NCI-H82 treated with DMSO at 0.1 percent for 48 hours (cell line): ENCODE data around the gene ARHGAP1.
"Not testable (repeated sequence)": the region's sequence is repeated elsewhere in the genome, so short reads cannot be mapped to it uniquely, and the experiment has no call there.

Experiments used
- DNase-seq: peaks from one replicate; lab custom pipeline; 2025; ENCODE audit not compliant: unreplicated experiment; lab: John Stamatoyannopoulos, UW

The ARHGAP1 gene

DNA sequence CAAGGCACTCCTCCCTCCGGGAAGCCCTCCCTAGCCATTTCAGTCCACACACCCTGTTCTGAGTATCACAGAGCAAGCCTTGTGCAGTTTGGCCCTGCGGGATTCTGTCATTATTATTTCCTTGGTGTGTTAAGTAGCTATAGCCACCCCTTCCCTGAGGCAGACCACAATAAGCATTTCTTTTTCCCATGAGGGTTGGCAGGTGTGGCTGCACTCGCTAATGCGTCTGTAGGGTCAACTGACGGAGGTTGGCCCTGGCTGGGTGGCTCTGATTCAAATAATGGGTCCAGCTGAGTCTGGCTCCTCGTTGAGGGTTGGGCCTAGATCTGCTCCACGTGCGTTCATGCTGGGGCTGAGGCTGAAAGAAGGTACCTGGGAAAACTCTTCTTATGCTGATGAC, 23.7 kb upstream of the ARHGAP1 start:
- no peak for DNase-seq

DNA sequence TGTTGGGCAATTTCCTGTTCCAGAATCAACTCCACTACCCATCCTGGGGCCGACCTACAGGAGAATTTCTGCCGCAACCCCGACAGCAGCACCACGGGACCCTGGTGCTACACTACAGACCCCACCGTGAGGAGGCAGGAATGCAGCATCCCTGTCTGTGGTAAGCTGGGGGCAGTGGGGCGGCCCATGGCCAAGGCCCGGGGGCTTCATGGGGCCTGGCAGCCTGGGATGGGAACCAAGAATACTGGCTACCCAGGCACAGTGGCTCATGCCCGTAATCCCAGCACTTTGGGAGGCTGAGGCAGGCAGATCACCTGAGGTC, 22.9 kb upstream of the ARHGAP1 start:
- DNase-seq = no peak

DNA sequence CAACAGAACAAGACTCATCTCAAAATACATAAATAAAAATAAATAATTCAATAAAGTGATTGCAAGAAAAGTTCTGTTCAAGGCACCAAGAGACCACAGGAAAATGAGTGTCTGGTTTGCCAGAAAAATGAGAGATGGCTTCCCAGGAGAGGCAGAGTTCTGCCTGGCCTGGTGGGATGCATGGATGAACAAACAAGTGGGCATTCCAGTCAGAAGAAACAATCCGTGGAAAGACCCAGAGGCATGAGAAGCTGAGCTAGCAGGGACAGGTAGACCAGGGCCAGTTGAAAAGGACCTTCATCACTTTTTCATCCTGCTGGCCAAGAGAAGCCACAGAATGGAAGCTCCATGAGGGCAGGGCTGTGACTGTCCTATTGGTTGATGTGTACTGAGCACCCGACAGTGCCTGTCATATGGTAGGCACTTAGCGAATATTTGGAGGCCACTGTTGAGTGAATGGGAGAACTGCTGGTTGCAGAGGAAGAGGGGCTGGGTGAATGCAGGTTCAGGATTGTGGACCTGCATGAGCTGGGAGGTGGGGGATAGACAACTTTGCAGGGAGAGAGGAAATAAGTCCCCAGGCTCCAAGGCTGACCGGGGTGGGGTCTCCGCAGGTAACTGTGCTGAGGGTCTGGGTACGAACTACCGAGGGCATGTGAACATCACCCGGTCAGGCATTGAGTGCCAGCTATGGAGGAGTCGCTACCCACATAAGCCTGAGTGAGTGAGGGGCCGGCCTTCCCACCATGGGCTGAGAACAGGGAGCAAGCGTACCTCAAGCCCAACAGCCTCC, 22.3 kb upstream of the ARHGAP1 start:
- DNase-seq = no peak

DNA sequence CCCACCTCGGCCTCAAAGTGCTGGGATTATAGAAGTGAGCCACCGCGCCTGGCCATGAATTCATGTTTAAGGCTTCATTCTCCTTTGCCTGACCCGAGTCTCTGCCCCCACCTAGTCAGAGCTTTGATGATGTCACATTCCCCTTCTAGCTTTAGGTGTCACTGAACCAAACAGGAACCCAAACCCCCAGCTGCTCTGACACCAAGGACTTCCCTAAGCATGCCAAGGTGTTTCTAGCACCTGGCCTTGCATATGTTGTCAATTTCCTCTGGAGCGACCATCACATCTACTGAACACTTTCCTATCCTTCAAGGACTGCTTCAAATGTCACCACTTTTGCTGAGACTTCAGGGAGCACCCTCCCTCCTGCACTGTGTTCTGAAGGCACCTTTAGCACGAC, 20.9 kb upstream of the ARHGAP1 start:
- DNase-seq = no peak

DNA sequence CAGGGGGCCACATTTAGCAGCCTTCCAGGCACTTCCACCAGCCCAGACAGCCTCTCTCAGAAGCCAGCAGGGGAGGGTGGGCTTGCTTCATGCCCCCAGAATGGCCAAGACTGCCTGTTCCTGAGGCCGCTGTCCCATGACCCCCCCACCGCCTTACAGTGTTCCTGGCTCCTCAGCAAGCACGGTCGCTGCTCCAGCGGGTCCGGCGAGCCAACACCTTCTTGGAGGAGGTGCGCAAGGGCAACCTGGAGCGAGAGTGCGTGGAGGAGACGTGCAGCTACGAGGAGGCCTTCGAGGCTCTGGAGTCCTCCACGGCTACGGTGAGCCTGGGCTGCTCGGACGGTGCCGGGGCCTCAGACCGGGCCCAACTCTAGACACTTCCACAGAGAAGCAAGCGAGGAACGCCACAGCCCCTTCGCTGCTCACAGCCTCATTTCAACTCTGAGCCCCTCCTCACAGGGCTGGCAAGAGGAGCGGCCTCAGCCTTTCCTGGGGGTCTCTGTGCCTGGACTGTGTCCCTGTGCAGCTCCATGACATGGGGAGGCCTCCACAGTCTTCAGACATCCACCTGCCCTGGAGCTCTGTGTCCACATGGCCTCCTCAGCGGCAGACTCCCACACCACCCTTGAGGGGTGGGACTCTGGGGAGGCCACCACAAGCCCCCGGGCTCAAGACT, 19.3 kb upstream of the ARHGAP1 start:
- no peak for DNase-seq

DNA sequence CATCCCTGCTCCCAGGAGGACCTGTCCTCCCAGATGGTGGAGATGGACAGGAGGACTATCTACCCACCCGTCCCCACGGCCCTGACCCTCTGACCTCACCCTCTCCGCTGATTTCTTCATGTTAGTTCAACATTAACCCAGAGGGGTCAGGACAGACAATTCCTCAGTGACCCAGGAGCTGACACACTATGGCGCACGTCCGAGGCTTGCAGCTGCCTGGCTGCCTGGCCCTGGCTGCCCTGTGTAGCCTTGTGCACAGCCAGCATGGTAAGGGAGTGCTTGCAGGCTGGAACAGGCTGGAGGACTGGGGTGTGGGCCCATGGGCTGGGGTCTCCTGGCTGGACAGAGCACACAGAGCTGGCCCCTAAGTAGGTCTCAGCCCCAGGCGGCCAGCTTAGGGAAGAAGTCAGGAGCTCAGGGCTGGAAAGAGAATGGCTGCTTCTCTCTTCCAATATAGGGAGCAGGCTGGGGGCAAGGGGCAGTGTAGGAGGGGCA, 18.7 kb upstream of the ARHGAP1 start, which contains the start of gene F2:
F2 (plus strand) TSS at position 166 of the 495 bp plus-strand sequence; CDS start at position 189, 23 bp downstream.
- no peak for DNase-seq

DNA sequence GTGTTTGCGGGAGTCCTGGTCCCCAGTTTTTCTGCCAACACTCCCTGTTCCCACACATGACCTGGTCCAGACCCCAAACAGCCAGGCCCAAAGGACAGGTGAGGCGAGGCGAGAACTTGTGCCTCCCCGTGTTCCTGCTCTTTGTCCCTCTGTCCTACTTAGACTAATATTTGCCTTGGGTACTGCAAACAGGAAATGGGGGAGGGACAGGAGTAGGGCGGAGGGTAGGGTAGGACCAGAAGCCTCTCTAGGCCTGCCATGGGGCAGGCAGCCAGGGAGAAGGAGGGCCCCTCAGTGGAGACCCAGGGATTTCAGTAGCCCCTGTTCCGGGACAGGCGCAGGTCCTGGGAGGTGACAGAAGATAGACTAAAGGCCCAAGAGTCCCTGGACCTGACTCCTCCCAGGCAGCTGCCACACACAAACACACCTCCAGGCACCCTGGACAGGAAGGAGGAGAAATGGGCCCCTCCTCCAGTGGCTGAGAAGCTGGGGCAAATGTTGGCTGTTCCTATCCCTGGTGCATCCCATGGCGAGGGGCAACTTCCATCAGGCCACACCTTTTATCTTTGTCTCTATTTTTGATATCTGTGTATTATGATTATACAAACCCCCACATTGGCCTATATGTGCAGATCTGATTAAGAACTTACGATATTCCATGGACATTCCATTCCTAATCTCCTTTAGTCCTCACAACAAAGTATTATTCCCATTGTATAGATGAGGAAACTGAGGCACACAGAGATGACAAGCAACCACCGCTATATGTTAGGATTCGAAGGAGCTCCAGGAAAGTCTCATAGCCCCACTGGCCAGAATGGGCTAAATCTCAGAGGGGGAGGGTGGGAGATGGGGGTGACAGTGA, 18.0 kb upstream of the ARHGAP1 start:
- no peak for DNase-seq

DNA sequence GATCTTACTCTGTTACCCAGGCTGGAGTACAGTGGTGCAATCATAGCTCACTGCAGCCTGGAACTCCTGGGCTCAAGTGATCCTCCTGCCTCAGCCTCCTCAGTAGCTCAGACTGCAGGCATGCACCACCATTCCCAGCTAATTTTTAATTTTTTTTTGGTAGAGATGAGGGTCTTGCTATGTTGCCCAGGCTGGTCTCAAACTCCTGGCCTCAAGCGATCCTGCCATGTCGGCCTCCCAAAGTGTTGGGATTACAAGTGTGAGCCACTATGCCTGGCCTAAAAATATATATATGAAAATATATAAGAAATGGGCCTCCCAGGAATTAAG, 17.4 kb upstream of the ARHGAP1 start:
- DNase-seq = not testable (repeated sequence)

DNA sequence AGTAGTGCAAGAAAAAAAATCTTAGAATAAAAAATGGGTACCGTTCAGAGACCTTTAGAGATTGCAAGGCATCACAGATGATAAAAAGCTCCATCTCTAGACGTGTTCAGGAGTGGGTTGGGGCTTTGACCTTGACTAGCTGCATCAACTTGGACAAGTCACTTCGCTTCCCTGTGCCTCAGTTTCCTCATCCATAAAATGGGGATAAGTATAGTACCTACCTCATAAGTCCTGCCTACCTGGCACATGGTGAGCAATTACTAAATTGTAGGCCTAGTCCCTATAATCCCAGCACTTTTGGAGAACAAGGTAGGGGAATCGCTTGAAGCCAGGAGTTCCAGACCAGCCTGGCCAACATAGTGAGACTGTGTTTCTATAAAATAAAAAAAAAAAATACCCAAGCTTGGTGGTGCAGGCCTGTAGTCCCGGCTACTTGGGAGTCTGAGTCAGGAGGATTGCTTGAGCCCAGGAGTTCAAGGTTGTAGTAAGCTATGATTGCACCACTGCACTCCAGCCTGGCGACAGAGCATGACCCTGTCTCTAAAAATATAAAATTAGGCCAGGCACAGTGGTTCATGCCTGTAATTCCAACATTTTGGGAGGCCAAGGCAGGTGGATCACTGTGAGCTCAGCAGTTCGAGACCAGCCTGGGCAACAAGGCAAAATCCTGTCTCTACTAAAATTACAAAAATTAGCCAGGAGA, 12.6 kb upstream of the ARHGAP1 start:
- DNase-seq = no peak

DNA sequence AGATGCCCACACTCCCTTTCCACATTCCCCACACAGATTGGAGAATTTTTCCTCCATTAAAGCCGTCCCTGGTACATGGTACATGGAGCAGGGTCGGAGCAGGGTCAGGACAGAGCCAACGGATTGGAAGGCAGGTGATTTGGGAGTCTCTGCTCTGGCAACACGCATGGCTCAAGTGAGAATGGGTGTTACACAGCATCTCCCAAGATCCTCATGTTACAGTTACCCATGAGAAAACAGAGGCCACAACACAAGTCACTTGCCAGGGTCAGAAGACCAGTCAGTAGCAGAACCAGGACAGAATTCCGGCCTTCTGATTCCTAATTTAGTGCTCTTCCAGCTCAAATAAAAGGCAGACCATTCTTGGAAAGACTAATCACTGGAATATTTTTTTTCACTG, 10.9 kb upstream of the ARHGAP1 start:
- DNase-seq = no peak

DNA sequence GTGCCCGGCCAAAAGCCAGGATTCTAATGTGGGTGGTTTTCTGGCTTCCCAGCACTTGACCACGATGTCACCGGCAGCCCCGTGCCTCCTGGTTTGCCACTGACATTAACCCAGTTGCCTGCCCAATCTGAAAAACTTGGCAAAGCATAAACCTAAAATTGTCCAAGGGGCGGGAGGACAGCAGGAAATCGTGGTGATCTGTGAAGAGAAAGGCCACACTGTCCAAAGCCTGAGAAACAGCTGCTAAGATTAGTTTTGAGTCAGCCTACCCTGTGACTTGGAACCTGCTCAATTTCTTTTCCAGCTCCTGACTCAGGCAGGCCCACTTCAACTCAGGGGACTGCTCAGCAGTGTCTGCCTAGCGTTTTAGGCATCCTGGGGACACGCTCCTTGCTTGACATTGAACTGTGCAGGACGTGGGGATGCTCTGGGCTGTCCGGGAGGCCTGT, 10.4 kb upstream of the ARHGAP1 start:
- no peak for DNase-seq

DNA sequence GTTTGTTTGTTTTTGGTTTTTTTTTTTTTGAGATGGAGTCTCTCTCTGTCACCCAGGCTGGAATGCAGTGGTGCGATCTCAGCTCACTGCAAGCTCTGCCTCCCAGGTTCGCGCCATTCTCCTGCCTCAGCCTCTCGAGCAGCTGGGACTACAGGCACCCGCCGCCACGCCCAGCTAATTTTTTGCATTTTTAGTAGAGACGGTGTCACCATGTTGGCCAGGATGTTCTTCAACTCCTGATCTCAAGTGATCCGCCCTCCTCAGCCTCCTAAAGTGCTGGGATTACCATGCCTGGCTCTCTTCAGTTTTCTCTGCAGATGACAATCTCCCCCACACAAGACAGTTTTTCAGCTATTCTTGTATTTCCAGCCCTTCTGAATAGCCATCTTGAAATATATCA, 8.9 kb upstream of the ARHGAP1 start:
- not testable (repeated sequence) for DNase-seq

DNA sequence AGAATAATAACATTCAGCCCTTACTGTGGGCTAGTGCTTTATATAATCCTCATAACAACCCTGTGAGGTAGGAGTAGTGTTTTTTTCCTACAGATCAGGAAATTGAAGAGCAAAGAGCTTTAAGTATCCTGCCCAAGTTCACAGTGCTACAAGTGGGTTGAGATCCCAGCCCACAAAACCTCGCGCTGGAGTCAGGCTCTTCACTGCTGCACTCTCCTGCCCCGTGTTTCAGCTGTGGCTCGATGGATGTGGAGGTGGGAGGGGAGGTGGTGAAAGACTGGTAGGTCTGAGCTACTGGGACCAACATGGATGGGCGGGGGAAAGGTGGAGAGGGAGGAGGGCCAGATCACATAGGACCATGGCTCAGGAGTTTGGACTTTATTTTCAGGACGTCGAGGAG, 6.5 kb upstream of the ARHGAP1 start:
- no peak for DNase-seq

DNA sequence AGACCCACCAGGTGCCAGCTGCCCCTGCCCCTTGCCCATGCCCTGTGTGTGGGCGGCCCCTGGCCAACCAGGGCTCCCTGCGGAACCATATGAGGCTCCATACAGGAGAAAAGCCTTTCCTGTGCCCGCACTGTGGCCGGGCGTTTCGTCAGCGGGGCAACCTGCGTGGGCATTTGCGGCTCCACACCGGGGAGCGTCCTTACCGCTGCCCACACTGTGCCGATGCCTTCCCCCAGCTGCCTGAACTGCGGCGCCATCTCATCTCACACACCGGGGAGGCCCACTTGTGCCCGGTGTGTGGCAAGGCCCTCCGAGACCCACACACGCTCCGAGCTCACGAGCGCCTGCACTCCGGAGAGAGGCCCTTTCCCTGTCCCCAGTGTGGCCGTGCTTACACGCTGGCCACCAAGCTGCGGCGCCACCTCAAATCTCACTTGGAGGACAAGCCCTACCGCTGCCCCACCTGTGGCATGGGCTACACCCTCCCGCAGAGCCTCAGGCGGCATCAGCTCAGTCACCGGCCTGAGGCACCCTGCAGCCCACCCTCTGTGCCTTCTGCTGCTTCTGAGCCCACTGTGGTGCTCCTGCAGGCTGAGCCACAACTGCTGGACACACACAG, 4.8 kb upstream of the ARHGAP1 start:
- no peak for DNase-seq

DNA sequence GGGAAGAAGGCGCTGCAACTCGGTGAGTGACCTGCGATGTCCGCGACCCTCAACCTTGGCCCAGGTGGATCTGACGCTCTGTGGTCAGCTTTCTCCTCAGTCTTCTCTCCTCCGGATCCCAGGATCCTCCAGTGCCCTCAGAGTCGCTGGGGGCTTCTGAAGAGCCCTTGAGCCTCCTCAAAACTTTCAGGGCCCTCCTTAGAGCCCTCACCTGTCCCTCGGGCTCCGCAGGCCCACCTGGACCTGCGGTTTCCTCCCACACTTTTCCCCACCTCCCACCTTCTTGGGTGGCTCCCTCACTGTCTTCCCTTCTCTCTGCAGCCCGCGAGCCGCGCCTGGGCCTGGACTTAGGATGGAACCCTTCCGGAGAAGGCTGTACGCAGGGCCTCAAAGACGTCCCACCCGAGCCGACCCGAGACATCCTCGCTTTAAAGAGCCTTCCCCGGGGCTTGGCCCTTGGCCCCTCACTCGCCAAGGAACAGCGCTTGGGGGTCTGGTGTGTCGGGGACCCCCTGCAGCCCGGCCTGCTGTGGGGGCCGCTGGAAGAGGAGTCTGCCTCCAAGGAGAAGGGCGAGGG, 747 bp upstream of the ARHGAP1 start:
- DNase-seq = no peak

DNA sequence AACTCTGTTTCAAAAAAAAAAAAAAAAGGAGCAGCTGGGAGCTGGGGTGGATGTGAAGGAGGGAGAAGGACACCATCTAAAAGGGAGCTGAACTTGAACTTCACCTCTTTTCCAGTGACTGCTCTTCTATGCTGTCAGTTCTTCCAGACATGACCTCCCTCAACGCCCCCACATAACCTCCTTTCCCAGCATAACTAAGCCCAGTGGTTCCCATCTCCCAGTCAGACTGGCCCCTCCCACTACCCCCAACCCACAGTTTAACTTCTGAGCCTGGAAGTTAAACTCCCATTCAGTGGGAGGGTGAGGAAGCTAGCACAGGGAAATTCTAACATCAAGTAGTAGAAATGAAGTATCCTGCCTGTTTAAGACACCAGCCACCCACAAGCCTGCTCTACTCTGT, 1.8 kb downstream of the ARHGAP1 start:
- DNase-seq = no peak

DNA sequence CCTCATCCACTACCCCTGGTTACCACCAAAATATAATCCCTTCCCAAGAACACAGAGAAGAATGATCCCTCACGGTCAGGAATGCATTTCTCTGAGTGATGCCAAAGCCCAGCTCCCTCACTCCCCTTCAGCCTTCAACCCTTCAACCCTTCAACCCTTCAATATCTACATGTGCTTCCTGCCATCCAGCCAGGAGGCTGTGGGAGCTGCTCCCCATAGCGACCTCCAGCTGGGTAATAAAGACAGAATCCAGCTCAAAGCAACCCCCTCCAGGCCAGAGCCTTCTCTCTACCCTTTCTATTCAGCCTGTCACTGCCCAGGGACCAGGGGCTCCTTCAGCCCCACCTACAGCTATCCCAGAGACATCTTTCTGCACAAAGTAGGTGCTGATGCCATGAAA, 2.7 kb downstream of the ARHGAP1 start:
- no peak for DNase-seq

DNA sequence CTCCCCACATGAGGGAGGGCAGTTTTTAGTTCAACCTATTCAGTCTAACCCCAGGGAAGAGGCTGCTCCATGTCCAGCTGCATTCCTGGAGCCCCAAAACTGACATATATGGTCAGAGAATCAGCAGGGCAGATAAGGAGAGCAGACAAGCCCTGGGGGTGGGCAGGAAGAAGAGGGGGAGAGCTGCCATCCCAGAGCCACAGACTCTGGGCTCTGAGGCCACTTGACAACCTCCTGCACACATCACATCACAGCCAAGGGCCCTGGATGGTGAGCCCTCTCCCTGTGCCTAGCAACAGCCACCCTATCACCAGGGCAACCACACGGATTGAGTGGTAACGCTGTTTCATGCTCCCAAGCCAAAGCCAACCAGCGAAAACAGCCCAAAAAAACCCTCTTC, 3.1 kb downstream of the ARHGAP1 start:
- no peak for DNase-seq

DNA sequence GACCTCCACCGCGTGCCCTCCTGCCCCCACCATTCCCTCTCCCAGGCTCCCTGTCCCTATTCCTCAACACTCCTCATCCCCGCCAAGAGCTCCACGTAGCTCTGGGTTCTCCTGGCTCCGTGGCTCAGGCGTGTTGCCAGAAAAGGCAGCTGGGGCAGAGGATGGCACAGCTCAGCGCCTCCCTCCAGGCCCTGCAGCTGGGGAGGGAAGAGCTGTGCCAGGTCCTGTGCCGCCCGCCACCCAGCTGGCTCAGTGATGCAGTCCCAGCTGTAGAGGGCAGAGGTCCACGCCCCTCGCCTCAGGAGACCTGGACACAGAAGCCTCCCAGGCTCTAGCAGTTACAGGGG, 4.2 kb downstream of the ARHGAP1 start:
- DNase-seq = no peak
